Right ventricle myocardium superior (tissue), 1 donor: ENCODE data around the gene CSNK2B. TPM values are rescaled to one million over a fixed set of nuclear protein-coding genes. Genes with fewer than 3 reads are reported as not detected.
A peak's percentile ranks its signal among the peaks of the same experiment; 100 is the strongest.
"Not testable (repeated sequence)": the region's sequence is repeated elsewhere in the genome, so short reads cannot be mapped to it uniquely, and the experiment has no call there.

Source experiments
- ATAC-seq: fragments of 200-7000 bp; cut with Tn5 transposase; one replicate; pipeline ENCODE4 v1.9.1; 2020; ENCODE audit warnings: mild to moderate bottlenecking; ENCODE audit not compliant: poor library complexity
- DNase-seq: peaks from one replicate; pipeline ENCODE4 v3.0.0-alpha.2; 2020
- intact Hi-C: fragments of 100-400 bp; cut with DNase I; formaldehyde crosslinking; loops from one replicate; pipeline ENCODE4 v1.11.2; 2022
- total RNA-seq: library from RNA; stranded (reverse); fragmentation: NEBNext Ultra II Directional; extraction: Animal tissue kit (Norgen Biotek cat#: 25700); gene quantifications from one replicate; pipeline ENCODE4 v1.2.1, GENCODE V29; 2021
- donor health status: DM: no; HTN: yes; CAD: no; lungs with severe emphysema.

CSNK2B gene
- total RNA-seq, 1 donor from 2014 or later: 95.1 TPM

- intact Hi-C loops: loop anchor here (5.0 kb wide), 1 partner anchor 35 kb away; the partner anchor contains the start of gene CLIC1
- no peak for ATAC-seq
Observed at GRCh38 chr6:31701666-31702404, 36.0 kb downstream of the CSNK2B start.

GRCh38 chr6:31702405-31702818 lies 36.5 kb downstream of the CSNK2B start:
- DNase-seq: no peak
- intact Hi-C loops: loop anchor here (5.0 kb wide), 1 partner anchor 35 kb away; the partner anchor contains the start of gene CLIC1
- peak; percentile 8 for ATAC-seq

More at GRCh38 chr6:31701666-31702404, 36.0 kb downstream of the CSNK2B start:
- peak; percentile 58 for DNase-seq

GRCh38 chr6:31702819-31703716 lies 37.2 kb downstream of the CSNK2B start, which contains the start of gene ABHD16A:
ABHD16A (minus strand) TSS chr6:31703324; CDS start chr6:31703281, 43 bp downstream.
- peak; percentile 100 for DNase-seq
- intact Hi-C loops: loop anchor here (5.0 kb wide), 1 partner anchor 34 kb away; the partner anchor contains the start of gene CLIC1
- peak; percentile 99 for ATAC-seq

GRCh38 chr6:31705931-31706330 lies 40.1 kb downstream of the CSNK2B start:
- ATAC-seq (no peak), DNase-seq (no peak)
- intact Hi-C loops: no loop called here

- ATAC-seq: no peak
- DNase-seq: no peak
- intact Hi-C loops: no loop called here
Observed at GRCh38 chr6:31706599-31706998, 40.7 kb downstream of the CSNK2B start, which contains the start of gene LY6G6F. LY6G6F (plus strand) TSS chr6:31706866; CDS start chr6:31706907, 41 bp downstream.

GRCh38 chr6:31707701-31708100 lies 41.8 kb downstream of the CSNK2B start:
- intact Hi-C loops: no loop called here
- DNase-seq (no peak), ATAC-seq (no peak)

- no peak for DNase-seq
- no peak for ATAC-seq
- intact Hi-C loops: no loop called here
Observed at GRCh38 chr6:31708224-31708623, 42.3 kb downstream of the CSNK2B start.

- DNase-seq, intact Hi-C loops, ATAC-seq: not testable (repeated sequence)
Observed at GRCh38 chr6:31709157-31709556, 43.3 kb downstream of the CSNK2B start.

- intact Hi-C loops: no loop called here
- DNase-seq (no peak), ATAC-seq (no peak)
Observed at GRCh38 chr6:31710523-31711219, 44.8 kb downstream of the CSNK2B start.

GRCh38 chr6:31711233-31711632 lies 45.4 kb downstream of the CSNK2B start:
- no peak for DNase-seq
- peak; percentile 23 for ATAC-seq
- intact Hi-C loops: no loop called here

GRCh38 chr6:31712296-31712695 lies 46.4 kb downstream of the CSNK2B start:
- intact Hi-C loops: no loop called here
- DNase-seq (no peak), ATAC-seq (peak; percentile 73)

- intact Hi-C loops: no loop called here
- DNase-seq: no peak
- no peak for ATAC-seq
Observed at GRCh38 chr6:31713465-31713864, 47.6 kb downstream of the CSNK2B start.

- intact Hi-C loops: no loop called here
- DNase-seq (no peak), ATAC-seq (no peak)
Observed at GRCh38 chr6:31713991-31714684, 48.3 kb downstream of the CSNK2B start.

- DNase-seq (no peak), ATAC-seq (no peak)
- intact Hi-C loops: no loop called here
Observed at GRCh38 chr6:31715022-31715958, 49.4 kb downstream of the CSNK2B start, which contains the start of gene LY6G6D. LY6G6D (plus strand) TSS chr6:31715348; CDS start chr6:31715356, 8 bp downstream.

- DNase-seq (no peak), ATAC-seq (no peak)
- intact Hi-C loops: no loop called here
Observed at GRCh38 chr6:31717499-31718222, 51.8 kb downstream of the CSNK2B start.

GRCh38 chr6:31718265-31718664 lies 52.4 kb downstream of the CSNK2B start:
- DNase-seq (no peak), ATAC-seq (no peak)
- intact Hi-C loops: no loop called here
